Omental fat pad (tissue), 4 donors: ENCODE results near the gene SGSM1. TPM values are rescaled to one million over a fixed set of nuclear protein-coding genes. Genes with fewer than 3 reads are reported as not detected.

ENCODE experiments used
- ATAC-seq: fragments of 150-250 bp; one replicate; pipeline ENCODE4 v1.9.1; 2016; ENCODE audit warnings: mild to moderate bottlenecking, moderate library complexity; ENCODE audit not compliant: low FRiP score
- DNase-seq: peaks from one replicate; pipeline ENCODE4 v3.0.0-alpha.2; 2019; ENCODE audit warnings: low spot score
- CTCF ChIP-seq, 3 donors: fragments of 450-650 bp; IDR thresholded peaks; one replicate each; pipeline ENCODE4 v1.5.1; 2016 to 2017; ENCODE audit warnings: antibody characterized with exemption in 3 of 3, mild to moderate bottlenecking in 3 of 3, moderate library complexity in 2 of 3
- small RNA-seq: library from RNA; depleted of rRNA; stranded (forward); fragments of <200 nt; gene quantifications from one replicate; pipeline ENCODE3, GENCODE V24; 2016
- total RNA-seq, 4 donors: library from RNA; depleted of rRNA; stranded (reverse); fragments of >200 nt; gene quantifications; one replicate each; pipeline ENCODE4 v1.1.0, GENCODE V29; 2016

The SGSM1 gene
- total RNA-seq, 4 donors from 2014 or later: 0.12 to 2.4 (median 0.62) TPM

GRCh38 chr22:24976442-24977218 lies 170.6 kb downstream of the SGSM1 start:
- ATAC-seq: no peak
- no peak for TF ChIP-seq CTCF (IDR thresholded peaks at IDR 0.05)
- no peak for DNase-seq

Small RNA genes within 50 kb of the gene (small RNA-seq; reads per million reads assigned to genes)
- gene RF00275: not detected

Other genes with a start within 250 kb of the SGSM1 start
- 1 to 10 TPM; 4.1 to 7.0 (median 5.7) TPM for gene LRRC75B, start 213.1 kb upstream of the SGSM1 start, total RNA-seq
- 1 to 10 TPM; 1.1 to 5.5 (median 4.5) TPM for gene GGT1, start 203.0 kb upstream of the SGSM1 start, total RNA-seq
- not detected for gene PIWIL3, start 31.5 kb upstream of the SGSM1 start, total RNA-seq
- gene LHFPL7, start 140.5 kb downstream of the SGSM1 start, total RNA-seq: not detected
- gene KIAA1671, start 146.5 kb downstream of the SGSM1 start, total RNA-seq: 10 to 100 TPM in 1 of 4 donors, 1 to 10 TPM in 3; 7.5 to 26.5 (median 9.1) TPM